Activated naive CD4-positive, alpha-beta T cell treated with anti-CD3 and anti-CD28 coated beads, Interleukin-2, amount 50 U/mL, for 16 hours (primary cell): ENCODE data around the gene WBP1L.
"Not testable (repeated sequence)": the region's sequence is repeated elsewhere in the genome, so short reads cannot be mapped to it uniquely, and the experiment has no call there.

Experiments
- DNase-seq: peaks from one replicate; pipeline ENCODE4 v3.0.0-alpha.2; 2020

Gene WBP1L

DNA sequence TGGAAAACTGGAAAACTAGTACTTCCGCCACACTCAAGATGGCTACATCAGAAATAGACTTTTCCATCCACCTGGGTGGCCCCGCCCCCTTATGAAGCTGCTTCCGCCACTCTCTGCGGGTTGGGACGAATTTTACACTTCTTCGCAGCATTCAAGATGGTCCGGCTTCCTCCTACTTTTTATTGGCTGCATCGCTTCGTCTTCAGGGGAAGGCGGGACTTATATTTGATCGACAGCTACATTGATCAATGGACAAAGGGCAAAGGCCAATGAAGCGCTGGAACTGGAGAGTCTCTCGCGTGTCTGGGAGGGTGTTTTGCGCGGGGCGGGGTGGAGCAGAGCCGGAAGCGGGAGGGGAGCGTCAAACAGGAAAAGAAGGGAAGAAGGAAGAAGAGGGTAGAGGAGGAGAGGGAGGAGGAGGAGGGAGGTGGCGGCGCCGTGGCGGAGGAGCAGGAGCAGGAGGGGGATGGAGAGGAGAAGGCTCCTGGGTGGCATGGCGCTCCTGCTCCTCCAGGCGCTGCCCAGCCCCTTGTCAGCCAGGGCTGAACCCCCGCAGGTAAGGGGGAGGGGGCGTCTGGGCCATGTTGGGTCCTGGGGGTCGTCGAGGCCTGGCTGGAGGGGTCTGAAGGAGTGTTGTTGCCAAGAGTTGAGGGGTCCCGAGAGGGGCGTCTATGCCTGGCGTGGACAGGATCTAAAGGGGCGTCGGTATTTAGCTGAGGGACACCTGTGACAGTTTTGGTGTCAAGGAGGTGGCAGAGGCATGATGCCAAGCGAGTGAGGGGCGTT lies at the start of gene WBP1L:
WBP1L (plus strand) TSS at position 361 of the 786 bp plus-strand sequence; CDS start at position 467, 106 bp downstream.
- peak; percentile 93 for DNase-seq

DNA sequence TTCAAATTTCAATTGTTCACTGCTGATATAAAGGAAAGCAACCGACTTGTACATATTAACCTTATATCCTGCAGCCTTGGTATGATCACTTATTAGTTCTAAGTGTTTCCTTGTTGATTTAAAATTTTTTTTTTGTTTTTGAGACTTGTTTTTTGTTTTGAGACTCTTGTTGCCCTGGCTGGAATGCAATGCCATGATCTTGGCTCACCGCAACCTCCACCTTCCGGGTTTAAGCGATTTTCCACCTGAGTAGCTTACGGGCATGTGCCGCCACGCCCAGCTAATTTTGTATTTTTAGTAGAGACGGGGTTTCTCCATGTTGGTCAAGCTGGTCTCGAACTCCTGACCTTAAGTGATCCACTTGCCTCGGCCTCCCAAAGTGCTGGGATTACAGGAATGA lies 48.3 kb upstream of the WBP1L start:
- DNase-seq, result not testable (repeated sequence)

DNA sequence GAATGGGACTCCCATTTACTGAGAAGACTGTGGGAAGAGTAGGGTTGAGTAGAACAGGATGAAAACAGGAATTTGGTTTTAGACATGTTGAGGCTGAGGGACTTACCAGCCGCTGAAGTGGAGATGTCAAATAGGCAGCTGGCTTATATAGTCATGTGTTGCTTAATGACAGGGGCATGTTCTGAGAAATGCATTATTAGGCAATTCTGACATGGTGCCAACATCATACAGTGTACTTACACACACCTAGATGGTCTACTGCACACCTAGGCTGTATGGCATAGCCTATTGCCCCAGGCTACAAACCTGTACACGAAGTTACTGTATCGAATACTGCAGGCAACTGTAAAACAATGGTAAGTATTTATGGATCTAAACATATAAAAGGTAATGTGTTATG lies 47.0 kb upstream of the WBP1L start:
- no peak for DNase-seq

DNA sequence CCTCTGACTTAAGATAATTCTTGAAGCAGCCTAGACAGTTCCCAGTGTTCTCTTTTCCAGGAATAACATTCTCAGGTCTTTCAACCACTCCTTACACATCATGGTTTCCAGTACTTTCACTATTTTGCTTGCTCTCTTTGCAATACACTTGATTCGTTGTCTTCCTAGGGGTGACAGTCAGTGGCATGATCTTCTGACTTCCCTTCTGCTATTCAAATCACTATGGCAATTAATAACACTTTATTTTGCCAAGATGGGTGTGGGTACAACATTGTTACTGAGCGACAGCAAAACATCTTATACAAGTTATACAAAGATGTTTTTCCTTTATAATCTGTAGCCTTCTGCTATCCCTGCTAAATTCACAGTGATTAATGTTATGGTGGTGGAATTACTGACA lies 44.9 kb upstream of the WBP1L start:
- DNase-seq, result no peak

DNA sequence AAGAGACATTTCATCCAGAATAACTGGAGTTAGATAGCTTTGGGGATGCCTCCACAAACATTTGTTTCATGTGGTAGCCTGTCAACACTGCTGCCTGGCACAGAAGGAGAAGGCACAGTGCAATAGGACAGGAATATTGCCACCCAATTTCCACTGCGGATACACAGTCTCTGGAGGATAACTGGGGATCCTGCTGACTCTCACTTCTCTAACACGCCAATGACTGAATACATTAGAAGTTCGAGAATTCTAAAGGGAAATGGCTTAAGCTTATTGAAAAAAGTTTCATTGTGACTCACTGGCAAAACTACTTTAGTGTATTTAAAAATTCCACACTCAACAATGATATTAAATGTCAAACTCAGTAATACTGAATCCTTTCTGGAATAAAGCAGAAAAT lies 42.5 kb upstream of the WBP1L start:
- DNase-seq, result no peak

DNA sequence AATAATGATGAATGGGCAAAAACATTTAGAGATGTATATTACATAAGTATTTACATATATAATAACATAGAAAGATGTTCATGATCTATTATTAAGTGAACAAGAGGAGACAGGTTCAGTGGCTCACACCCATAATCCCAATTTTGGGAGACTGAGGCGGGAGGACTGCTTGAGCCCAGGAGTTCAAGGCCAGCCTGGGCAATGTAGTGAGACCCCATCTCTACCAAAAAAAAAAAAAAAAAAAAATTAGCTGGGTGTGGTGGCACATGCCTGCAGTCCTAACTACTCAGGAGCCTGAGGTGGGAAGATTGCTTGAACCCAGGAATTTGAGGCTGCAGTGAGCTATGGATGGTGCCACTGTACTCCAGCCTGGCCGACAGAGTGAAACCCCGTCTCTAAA lies 42.0 kb upstream of the WBP1L start:
- DNase-seq, result no peak

DNA sequence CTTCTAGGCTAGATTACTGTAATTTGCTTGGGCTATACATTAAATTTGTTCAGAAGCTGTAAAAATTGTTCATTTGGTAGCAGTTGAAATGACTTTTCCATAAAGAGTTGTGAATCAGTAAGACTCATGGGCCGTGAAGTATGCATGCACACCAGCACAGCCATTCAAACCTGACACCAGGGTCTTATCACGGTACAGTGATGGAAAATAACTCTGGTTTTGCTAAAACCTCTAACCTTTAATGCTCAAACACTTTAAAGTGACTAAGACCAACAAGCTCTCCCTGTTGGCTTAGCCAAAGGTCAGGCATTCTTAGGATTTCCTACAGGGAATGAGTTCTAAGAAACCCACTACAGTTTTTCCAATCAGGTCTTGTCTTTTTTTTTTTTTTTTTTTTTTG lies 41.0 kb upstream of the WBP1L start:
- no peak for DNase-seq

DNA sequence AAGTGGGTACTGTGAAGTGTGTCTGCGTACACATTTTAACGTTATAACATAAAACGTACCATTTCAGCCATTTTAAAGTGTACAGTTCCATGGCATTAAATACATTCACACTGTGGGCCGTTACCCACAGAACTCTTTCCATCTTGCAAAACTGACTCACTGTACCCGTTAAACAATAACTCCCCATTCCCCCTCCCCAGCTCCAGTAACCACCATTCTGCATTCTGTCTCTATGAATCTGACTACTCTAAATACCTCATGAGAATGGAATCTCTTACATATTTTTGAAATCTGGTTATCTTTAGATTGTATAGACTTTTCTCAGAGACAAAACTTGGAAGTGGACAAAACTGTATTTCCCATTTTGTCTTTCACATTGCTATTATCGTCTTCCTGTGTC lies 38.8 kb upstream of the WBP1L start:
- no peak for DNase-seq

DNA sequence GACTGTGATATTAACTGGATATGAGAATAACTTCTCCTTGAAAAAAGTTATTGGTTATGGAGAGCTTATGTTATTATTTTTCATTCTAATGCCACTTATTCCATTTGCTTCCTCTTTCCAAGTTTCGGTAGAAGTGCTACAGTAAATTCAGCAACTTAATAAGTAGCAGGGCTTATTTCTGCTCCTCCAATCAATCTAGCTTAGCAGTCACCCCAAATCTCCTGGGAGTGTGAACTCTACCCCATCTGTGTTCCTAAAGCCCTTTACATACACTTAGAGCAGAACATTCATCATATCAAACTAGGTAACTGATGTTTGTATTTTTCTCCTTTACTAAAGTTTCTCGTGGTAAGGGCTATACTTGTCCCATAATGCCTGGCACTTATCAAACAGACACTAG lies 38.2 kb upstream of the WBP1L start:
- no peak for DNase-seq

DNA sequence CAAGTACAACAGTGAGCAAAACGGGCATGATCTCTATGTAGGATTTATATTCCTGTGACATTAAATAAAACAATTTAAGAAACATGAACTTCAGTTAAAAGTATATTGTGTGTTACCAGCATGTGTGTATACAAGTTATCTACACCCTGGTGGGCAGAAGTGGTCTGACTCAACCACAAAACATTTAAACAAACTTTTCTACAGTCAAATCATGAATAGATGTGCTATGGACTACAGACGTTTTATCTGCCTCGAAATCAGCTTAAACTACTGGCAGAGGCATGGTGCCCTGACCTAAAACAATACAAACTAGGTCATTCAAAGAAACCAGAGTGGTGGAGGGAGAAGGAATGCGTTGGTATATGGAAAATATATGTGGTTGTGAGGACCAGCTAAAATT lies 33.1 kb upstream of the WBP1L start:
- no peak for DNase-seq

DNA sequence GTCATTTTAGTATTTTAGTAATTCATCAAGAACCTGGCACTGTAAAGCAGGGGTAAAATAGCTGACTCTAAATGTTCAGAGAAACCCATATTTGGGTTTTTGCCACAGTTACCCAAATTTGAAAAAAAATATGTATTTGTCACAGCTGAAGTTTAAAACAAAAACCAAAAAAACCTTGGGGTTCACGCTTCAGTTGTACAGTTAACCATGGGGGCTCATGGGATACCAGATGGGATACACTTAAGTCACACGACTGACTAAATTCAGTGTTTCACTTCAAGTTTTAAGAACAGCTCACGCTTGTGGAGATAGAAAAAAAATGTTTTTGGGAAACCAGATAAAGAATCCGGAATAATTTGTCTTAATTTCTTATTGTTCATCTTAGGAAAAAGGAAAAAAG lies 31.7 kb upstream of the WBP1L start:
- no peak for DNase-seq

DNA sequence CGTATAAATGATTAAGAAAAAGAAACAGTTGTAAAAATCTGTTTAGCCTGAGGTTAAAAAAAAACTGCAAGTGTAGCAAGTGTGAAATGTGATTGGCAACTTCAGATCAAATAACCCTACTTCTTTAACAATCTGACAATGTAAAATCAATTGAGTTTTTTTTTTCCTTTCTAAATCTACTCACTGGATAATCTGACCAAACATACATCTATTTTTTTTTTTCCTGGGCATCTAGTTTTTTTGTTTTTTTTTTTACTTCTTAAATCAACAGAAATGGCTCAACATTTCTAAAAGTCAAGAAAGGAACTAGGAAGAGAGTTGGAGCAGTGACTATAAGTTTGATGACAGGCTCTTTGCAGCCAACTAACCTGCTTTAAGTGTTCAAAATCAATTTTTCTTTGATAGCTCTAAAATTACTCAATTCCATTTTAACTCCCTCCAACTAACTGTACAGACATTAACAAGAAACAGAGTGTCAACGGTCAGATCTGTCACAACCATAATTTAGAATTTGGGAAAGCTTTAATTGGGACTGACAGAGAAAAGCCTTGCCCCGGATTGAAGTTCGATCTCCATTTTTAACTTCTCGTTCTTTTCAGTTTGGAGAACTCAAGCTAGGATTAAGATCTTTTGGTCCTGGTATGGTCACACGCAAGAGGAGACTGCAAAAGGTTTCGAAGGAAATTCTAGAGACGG lies 30.8 kb upstream of the WBP1L start:
- no peak for DNase-seq

DNA sequence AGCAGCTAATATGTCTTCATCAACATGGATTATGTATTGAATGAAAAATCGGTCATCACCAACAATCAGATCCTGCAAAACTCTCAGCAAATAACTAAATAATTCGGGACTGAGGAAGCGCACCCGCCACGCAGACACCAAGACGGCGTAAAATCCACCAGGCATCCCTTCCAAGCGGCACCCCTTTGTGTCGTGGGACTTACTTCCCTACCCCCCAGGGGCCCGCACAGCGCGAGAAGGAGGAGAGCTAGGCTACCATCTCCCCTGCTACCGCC lies 30.3 kb upstream of the WBP1L start:
- peak; percentile 74 for DNase-seq

DNA sequence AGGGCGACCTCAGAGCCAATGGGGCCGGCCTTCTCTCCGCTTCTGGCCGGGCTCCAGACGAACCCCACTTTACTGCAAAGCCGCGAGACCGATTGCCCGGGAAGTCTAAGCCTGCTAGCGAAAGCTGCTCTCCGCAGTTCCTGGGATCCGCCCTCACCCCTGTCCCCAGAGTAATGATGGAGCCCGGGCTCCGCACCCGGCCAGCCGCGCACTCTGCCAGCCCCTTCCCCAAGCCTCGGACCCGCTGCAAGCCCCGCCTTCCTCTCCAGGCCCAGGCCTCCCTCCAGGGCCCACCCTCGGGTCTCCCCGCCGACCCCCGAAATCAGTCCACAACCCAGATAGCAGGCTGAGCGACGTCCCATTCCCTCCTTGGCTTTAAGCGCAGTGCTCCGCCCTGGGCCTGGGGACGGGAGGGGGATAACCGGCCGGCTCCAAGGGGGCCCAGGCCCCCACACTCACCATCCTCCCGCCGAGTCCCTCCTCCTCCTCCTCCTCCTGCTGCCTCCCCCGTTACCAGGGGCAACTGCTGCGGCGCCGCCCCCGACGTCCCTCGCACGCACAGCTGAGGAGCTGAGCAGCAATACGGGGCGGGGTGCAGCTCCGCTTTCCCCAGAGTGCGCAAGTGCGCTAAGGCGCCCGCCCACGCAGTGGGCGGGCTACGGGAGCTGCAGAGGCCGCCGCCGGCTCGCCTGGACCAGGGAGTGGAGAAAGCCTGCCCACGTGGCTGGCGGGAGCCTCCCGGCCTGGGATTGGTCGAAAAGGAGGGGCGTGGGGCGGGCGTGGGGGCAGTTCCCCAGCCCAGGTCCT lies 29.7 kb upstream of the WBP1L start, which contains the start of gene ARL3:
ARL3 (minus strand) TSS at position 584 of the 807 bp plus-strand sequence; CDS start at position 462, 122 bp downstream.
- DNase-seq, result peak; percentile 97

DNA sequence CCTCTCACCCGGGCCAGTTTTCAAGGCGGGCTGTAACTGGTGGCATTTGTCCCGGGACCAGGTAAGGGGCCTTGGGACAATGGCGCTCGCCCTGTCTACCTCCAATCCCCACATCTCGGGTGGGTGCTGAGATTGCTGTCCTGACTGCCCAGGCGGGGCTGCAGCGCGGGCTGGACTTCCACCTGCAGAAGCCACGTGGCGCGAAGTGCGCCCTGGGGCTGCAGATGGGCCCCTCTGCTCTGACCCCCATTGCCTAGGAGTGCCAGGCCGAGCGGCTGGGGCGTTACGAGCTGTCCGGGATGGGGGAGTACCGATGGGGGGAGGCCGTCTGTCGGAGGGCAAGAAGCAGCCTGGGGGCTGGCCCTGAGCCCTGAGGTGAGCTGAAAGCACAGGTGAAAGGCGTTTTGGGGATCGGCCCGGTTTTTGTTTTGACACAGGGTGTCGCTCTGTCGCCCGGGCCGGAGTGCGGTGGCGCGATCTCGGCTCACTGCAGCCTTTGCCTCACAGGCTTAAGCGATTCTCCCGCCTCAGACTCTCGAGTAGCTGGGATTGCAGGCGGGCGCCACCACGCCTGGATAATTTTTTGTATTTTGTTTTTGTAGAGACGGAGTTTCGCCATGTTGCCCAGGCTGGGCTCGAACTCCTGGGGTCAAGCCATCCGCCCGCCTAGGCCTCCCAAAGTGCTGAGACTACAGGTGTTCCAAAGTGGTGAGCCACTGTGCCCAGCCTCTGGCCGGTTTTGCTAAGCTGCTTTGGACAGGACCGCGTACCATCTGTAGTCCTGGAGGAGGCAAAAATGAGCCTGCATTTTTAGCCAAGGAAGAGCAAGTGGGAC lies 28.9 kb upstream of the WBP1L start, which contains the start of gene SFXN2:
SFXN2 (plus strand) TSS at position 16 of the 835 bp plus-strand sequence. CDS start 12,001 bp downstream, outside the sequence.
- peak; percentile 57 for DNase-seq

DNA sequence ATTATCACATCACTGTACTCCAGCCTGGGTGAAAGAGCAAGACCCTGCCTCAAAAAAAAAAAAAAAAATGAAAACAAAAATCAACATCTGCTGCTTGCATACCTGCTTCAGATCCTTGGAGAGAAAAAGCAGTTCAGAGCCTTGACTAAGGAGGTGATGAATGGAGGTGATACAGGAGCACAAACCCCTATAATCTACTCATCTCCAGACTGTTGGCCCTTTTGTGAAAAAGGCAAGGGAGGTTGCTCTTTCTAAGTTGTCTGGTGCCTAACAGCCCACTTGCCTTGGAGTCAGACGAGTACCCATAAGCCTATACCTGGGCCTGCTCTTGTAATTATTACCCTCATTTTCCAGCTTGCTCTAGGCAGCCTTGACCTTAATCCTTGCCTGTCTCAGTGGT lies 27.9 kb upstream of the WBP1L start:
- no peak for DNase-seq

DNA sequence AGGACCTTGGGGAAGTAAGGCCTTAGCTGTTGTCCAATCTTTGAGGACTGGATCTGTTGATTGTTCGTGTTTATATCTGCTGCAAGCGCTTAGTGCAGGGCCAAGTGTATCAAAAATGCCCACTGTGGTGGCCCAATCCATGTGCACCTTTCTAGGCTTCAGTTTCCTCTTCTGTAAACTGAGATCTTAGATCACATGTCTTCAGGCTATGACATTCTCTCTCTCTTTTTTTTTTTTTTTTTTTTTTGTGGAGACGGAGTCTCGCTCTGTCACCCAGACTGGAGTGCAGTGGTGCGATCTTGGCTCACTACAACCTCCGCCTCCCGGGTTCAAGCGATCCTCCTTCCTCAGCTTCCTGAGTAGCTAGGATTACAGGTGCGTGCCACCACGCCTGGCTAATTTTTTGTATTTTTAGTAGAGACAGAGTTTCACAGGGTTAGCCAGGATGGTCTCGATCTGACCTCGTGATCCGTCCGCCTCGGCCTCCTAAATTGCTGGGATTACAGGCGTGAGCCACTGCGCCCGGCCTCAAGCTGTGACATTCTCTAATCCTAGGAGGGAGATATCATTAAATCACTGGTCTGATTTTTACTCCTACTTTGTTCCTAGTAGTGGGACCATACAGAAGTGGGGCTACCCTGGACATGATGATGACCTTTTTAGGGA lies 26.7 kb upstream of the WBP1L start:
- DNase-seq, result not testable (repeated sequence)

DNA sequence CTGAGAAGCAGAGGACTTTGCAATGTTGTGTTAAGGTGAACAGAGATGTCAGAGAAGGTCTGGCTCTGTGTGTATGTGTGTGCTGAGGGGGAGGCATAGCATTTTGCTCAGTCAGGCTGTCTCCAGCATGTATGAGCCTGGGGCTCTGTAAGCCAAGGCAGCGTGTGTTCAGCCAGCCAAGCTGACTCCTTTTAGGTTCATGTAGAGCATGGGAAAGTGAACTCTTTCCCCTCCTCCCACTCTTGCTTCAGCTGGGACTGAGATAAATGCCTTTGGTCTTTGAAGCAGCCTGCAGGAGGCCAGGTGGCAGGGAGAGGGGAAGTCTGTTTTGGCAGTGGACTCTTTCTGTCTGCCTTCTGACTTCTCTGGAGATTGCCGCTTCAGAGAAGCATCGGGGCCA lies 25.5 kb upstream of the WBP1L start:
- DNase-seq, result no peak

DNA sequence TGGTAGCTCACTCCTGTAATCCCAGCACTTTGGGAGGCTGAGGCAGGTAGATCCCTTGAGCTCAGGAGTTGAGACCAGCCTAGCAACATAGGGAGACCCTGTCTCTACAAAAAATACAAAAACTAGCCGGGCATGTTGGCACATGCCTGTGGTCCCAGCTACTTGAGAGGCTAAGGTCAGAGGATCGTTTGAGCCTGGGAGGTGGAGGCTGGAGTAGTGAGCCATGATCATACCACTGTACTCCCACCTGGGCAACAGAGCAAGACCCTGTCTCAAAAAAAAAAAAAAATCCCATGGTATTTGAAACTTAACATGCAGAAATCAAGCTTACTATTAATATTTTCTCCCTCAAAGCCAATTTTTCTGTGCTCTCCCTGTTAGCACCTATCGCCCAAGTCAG lies 23.4 kb upstream of the WBP1L start:
- no peak for DNase-seq

DNA sequence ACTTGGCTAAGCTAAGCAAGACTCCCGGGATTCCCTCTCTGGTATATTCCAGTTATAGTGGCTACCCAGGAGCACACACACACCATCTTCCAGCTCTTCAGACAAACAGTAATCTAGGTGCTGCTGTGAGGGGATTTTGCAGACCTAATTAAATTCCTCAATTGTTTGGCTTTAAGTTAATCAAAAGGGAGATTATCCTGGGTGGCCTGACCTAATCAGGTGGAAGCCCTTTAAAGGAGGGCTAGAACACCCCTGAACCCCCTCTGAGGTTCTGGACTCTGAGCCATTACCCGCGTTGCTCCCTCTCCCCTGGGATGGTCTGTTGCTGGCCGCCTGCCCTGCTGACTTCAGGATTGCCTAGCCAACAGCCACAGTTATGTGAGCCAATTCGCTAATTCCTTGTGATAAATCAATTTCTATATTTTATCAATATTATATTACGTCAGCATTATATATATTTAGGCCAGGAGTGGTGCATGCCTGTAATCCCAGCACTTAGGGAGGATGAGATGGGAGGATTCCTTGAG lies 22.9 kb upstream of the WBP1L start:
- no peak for DNase-seq

DNA sequence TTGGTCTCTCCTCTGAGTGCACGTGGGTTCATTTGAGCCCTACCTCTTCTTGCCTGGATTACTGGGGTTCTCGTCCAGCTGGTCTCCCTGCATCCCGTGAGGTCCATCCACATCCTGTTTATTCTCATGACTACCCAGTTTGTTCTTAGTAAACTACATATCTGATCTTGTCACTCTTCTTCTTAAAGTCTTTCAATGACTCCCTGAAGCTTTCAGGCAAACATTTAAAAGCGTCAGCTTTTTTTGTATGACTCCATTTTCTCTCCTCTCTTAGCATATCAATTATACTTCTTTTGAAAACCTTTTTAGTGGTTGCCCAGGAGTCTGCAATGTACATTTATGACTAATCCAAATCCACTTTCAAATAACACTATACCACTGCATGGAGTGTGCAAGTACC lies 21.8 kb upstream of the WBP1L start:
- no peak for DNase-seq

DNA sequence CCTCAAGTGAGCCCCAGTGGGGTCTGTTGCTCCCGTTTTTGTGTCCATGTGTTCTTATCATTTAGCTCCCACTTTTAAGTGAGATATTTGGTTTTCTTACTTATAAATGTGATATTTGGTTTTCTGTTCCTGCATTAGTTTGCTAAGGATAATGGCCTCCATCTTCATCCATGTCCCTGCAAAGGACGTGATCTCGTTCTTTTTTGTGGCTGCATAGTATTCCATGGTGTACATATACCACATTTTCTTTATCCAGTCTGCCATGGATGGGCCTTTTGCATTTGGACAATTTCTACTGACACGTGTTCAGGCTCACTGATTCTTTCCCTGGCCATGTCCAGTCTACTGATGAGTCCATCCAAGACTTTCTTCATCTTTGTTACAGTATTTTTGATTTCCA lies 19.8 kb upstream of the WBP1L start:
- no peak for DNase-seq
